ENCODE data around the gene NQO1.

GRCh38 chr16:69767459-69768229 lies 41.3 kb upstream of the NQO1 start:
- no peak for TF ChIP-seq CTCF (IDR thresholded peaks at IDR 0.05)
- TF ChIP-seq EZH2phosphoT487 (IDR thresholded peaks at IDR 0.05), result no peak
